HG03039 (cell line): ENCODE measurements around the gene WDR86.

Source experiments
- ATAC-seq: cut with Tn5 transposase; IDR thresholded peaks from one replicate; pipeline ENCODE4 v1.9.1; 2021; ENCODE audit warnings: mild to moderate bottlenecking, moderate library complexity; ENCODE audit not compliant: unreplicated experiment

The WDR86 gene

GRCh38 chr7:151393031-151393977 is 16.5 kb downstream of the WDR86 start:
- ATAC-seq: no peak

- no peak for ATAC-seq
Measured at GRCh38 chr7:151392426-151392825, 17.4 kb downstream of the WDR86 start.

- ATAC-seq: no peak
Measured at GRCh38 chr7:151392002-151392401, 17.8 kb downstream of the WDR86 start.

GRCh38 chr7:151391358-151391730 is 18.5 kb downstream of the WDR86 start:
- no peak for ATAC-seq

GRCh38 chr7:151390598-151391357 is 19.1 kb downstream of the WDR86 start:
- ATAC-seq: no peak

- no peak for ATAC-seq
Measured at GRCh38 chr7:151389768-151390597, 19.9 kb downstream of the WDR86 start.

- no peak for ATAC-seq
Measured at GRCh38 chr7:151389096-151389767, 20.6 kb downstream of the WDR86 start.

- no peak for ATAC-seq
Measured at GRCh38 chr7:151388430-151388829, 21.4 kb downstream of the WDR86 start.

GRCh38 chr7:151388007-151388297 is 21.9 kb downstream of the WDR86 start:
- no peak for ATAC-seq

GRCh38 chr7:151387161-151388006 is 22.5 kb downstream of the WDR86 start:
- ATAC-seq: no peak

GRCh38 chr7:151386301-151387160 is 23.3 kb downstream of the WDR86 start:
- ATAC-seq: no peak

- no peak for ATAC-seq
Measured at GRCh38 chr7:151385626-151386300, 24.1 kb downstream of the WDR86 start.

- ATAC-seq: no peak
Measured at GRCh38 chr7:151384776-151385625, 24.8 kb downstream of the WDR86 start.

- ATAC-seq: no peak
Measured at GRCh38 chr7:151384352-151384697, 25.5 kb downstream of the WDR86 start.

- no peak for ATAC-seq
Measured at GRCh38 chr7:151383638-151384351, 26.0 kb downstream of the WDR86 start.

- no peak for ATAC-seq
Measured at GRCh38 chr7:151382079-151382885, 27.6 kb downstream of the WDR86 start.
